Stimulated activated CD8-positive, alpha-beta memory T cell treated with anti-CD3 and anti-CD28 coated beads, Interleukin-12 subunit alpha, Interleukin-12 subunit beta, amount 100 ng/mL, for 1 hour (primary cell): ENCODE measurements around the gene GRK3.

Source experiments
- DNase-seq: peaks from one replicate; pipeline ENCODE4 v3.0.0-alpha.2; 2020; ENCODE audit warnings: low read depth

The GRK3 gene

GRCh38 chr22:25759825-25760231 lies 195.4 kb downstream of the GRK3 start:
- DNase-seq: no peak

- DNase-seq: no peak
Observed at GRCh38 chr22:25760294-25760693, 195.8 kb downstream of the GRK3 start.

- no peak for DNase-seq
Observed at GRCh38 chr22:25760848-25761595, 196.5 kb downstream of the GRK3 start.

GRCh38 chr22:25762147-25762546 lies 197.7 kb downstream of the GRK3 start:
- DNase-seq: no peak

- no peak for DNase-seq
Observed at GRCh38 chr22:25763239-25763777, 198.8 kb downstream of the GRK3 start.

GRCh38 chr22:25764270-25765015 lies 200.0 kb downstream of the GRK3 start:
- no peak for DNase-seq

GRCh38 chr22:25765016-25765367 lies 200.5 kb downstream of the GRK3 start:
- no peak for DNase-seq

GRCh38 chr22:25765801-25766200 lies 201.3 kb downstream of the GRK3 start:
- DNase-seq: no peak

GRCh38 chr22:25766418-25766817 lies 201.9 kb downstream of the GRK3 start:
- no peak for DNase-seq

- no peak for DNase-seq
Observed at GRCh38 chr22:25770333-25770732, 205.9 kb downstream of the GRK3 start.

GRCh38 chr22:25772288-25772687 lies 207.8 kb downstream of the GRK3 start:
- DNase-seq: no peak

- no peak for DNase-seq
Observed at GRCh38 chr22:25774575-25775026, 210.1 kb downstream of the GRK3 start.

- no peak for DNase-seq
Observed at GRCh38 chr22:25775531-25775930, 211.1 kb downstream of the GRK3 start.

GRCh38 chr22:25777411-25777810 lies 212.9 kb downstream of the GRK3 start:
- no peak for DNase-seq

- DNase-seq: no peak
Observed at GRCh38 chr22:25777870-25778269, 213.4 kb downstream of the GRK3 start.
